ENCODE data around the gene KIF5C.

DNA sequence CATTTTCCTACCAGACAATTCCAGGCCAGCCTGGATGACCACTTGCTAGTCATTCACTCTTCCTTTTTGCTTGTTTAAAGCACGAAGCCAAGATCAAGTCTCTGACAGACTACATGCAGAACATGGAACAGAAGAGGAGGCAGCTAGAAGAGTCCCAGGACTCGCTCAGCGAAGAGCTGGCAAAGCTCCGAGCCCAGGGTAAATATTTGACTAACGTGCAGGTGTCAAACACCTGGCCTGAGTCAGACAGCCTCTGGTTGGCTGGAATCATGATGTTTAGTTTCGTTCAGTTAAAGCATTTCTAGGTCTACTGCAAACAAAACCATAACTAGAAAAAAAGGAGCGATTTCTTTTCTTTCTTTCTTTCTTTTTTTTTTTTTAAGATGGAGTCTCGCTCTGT is 119.3 kb downstream of the KIF5C start:
- TF ChIP-seq, protein P1, sequence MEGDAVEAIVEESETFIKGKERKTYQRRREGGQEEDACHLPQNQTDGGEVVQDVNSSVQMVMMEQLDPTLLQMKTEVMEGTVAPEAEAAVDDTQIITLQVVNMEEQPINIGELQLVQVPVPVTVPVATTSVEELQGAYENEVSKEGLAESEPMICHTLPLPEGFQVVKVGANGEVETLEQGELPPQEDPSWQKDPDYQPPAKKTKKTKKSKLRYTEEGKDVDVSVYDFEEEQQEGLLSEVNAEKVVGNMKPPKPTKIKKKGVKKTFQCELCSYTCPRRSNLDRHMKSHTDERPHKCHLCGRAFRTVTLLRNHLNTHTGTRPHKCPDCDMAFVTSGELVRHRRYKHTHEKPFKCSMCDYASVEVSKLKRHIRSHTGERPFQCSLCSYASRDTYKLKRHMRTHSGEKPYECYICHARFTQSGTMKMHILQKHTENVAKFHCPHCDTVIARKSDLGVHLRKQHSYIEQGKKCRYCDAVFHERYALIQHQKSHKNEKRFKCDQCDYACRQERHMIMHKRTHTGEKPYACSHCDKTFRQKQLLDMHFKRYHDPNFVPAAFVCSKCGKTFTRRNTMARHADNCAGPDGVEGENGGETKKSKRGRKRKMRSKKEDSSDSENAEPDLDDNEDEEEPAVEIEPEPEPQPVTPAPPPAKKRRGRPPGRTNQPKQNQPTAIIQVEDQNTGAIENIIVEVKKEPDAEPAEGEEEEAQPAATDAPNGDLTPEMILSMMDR (IDR thresholded peaks at IDR 0.05), result no peak
- TF ChIP-seq EP300 (IDR thresholded peaks at IDR 0.05; ENCODE audit: low read depth) (no peak), POLR2A (IDR thresholded peaks at IDR 0.05) (no peak)
